Liver (tissue), 9 donors: ENCODE measurements around the gene AMACR. TPM values are rescaled to one million over a fixed set of nuclear protein-coding genes. Genes with fewer than 3 reads are reported as not detected.
"Not testable (repeated sequence)": the region's sequence is repeated elsewhere in the genome, so short reads cannot be mapped to it uniquely, and the experiment has no call there.

Experiments
- DNase-seq: peaks from one replicate; pipeline ENCODE4 v3.0.0-alpha.2; 2017; ENCODE audit warnings: low spot score
- H3K27ac ChIP-seq, 2 donors: one replicate each; pipeline ENCODE4 v1.7.0; 2013; ENCODE audit warnings: inconsistent platforms in 2 of 2, low read length in 2 of 2, control low read depth in 1 of 2, low read depth in 1 of 2, mild to moderate bottlenecking in 1 of 2
- H3K27me3 ChIP-seq, 4 donors: one replicate each; pipeline versions ENCODE4 v1.6.1 to v1.7.0; 2013; ENCODE audit warnings: low read length in 3 of 4, inconsistent platforms in 1 of 4, mild to moderate bottlenecking in 1 of 4, moderate library complexity in 1 of 4; ENCODE audit not compliant: control insufficient read depth in 4 of 4, insufficient read depth in 4 of 4
- H3K36me3 ChIP-seq, 4 donors: one replicate each; pipeline versions ENCODE4 v1.6.1 to v1.7.0; 2013; ENCODE audit warnings: low read length in 3 of 4, mild to moderate bottlenecking in 3 of 4, low read depth in 1 of 4, moderate library complexity in 1 of 4; ENCODE audit not compliant: control insufficient read depth in 4 of 4, insufficient read depth in 3 of 4
- H3K4me1 ChIP-seq, 4 donors: one replicate each; pipeline versions ENCODE4 v1.6.1 to v1.7.0; 2013; ENCODE audit warnings: low read length in 3 of 4, mild to moderate bottlenecking in 3 of 4, moderate library complexity in 1 of 4; ENCODE audit not compliant: control insufficient read depth in 4 of 4, insufficient read depth in 4 of 4
- H3K4me3 ChIP-seq, 3 donors: one replicate each; pipeline versions ENCODE4 v1.6.1 to v1.7.0; 2013; ENCODE audit warnings: low read length in 3 of 3, control low read depth in 1 of 3, low read depth in 1 of 3, mild to moderate bottlenecking in 1 of 3
- H3K9ac ChIP-seq, 2 donors: one replicate each; pipeline ENCODE4 v1.7.0; 2013; ENCODE audit warnings: low read length in 2 of 2, mild to moderate bottlenecking in 2 of 2, moderate library complexity in 2 of 2, control low read depth in 1 of 2, low read depth in 1 of 2
- H3K9me3 ChIP-seq, 4 donors: one replicate each; pipeline versions ENCODE4 v1.6.1 to v1.7.0; 2013; ENCODE audit warnings: low read length in 3 of 4; ENCODE audit not compliant: control insufficient read depth in 4 of 4
- EGR1 ChIP-seq, 2 donors: IDR thresholded peaks; 2 replicates each; pipeline ENCODE4 v1.6.1; 2016 to 2018; ENCODE audit warnings: antibody characterized with exemption in 2 of 2, low read depth in 2 of 2
- FOXA1 ChIP-seq: IDR thresholded peaks from 2 replicates; pipeline ENCODE4 v1.6.1; 2016; ENCODE audit warnings: antibody characterized with exemption
- GABPA ChIP-seq, 2 donors: IDR thresholded peaks in 1 of 2; conservative IDR thresholded peaks in 1 of 2; 2 replicates each; pipeline ENCODE4 v1.6.1; 2016; ENCODE audit warnings: antibody characterized with exemption in 2 of 2, mild to moderate bottlenecking in 1 of 2, moderate library complexity in 1 of 2
- HNF4G ChIP-seq: IDR thresholded peaks from 2 replicates; pipeline ENCODE4 v1.6.1; 2016; ENCODE audit warnings: antibody characterized with exemption
- JUND ChIP-seq, 2 donors: IDR thresholded peaks; 2 replicates each; pipeline ENCODE4 v1.6.1; 2016; ENCODE audit warnings: antibody characterized with exemption in 2 of 2
- NR2F2 ChIP-seq: IDR thresholded peaks from 2 replicates; pipeline ENCODE4 v1.6.1; 2016; ENCODE audit warnings: antibody characterized with exemption
- RAD21 ChIP-seq, 2 donors: IDR thresholded peaks; 2 replicates each; pipeline ENCODE4 v1.6.1; 2016; ENCODE audit warnings: antibody characterized with exemption in 2 of 2, mild to moderate bottlenecking in 2 of 2
- RXRA ChIP-seq, 2 donors: IDR thresholded peaks; 2 replicates each; pipeline ENCODE4 v1.6.1; 2017 to 2018; ENCODE audit warnings: antibody characterized with exemption in 2 of 2, mild to moderate bottlenecking in 1 of 2
- SP1 ChIP-seq: IDR thresholded peaks from 2 replicates; pipeline ENCODE4 v1.6.1; 2018; ENCODE audit warnings: antibody characterized with exemption, mild to moderate bottlenecking
- TAF1 ChIP-seq: conservative IDR thresholded peaks from 2 replicates; pipeline ENCODE4 v1.6.1; 2016; ENCODE audit warnings: antibody characterized with exemption, mild to moderate bottlenecking
- YY1 ChIP-seq: IDR thresholded peaks from 2 replicates; pipeline ENCODE4 v1.6.1; 2016; ENCODE audit warnings: antibody characterized with exemption, mild to moderate bottlenecking
- WGBS: extraction: QIAGEN DNeasy Blood & Tissue Kit; methylation state at CpG from one replicate; pipeline ENCODE4 v1.1.7; 2013; 5-methylcytosine and 5-hydroxymethylcytosine counted together
- polyA plus RNA-seq, 2 donors: library from polyadenylated mRNA; stranded (reverse) in 1 of 2; unstranded in 1 of 2; fragments of 200-250 nt in 1 of 2; fragments of >200 nt in 1 of 2; fragmentation: Nextera tagmentation in 1 of 2; extraction: Ambion mirVana in 1 of 2; gene quantifications; one replicate each; pipeline versions ENCODE4 v1.2.1 to v1.2.3, GENCODE V29; 2013 to 2015
- total RNA-seq, 2 donors: library from RNA; depleted of rRNA; stranded (reverse); fragments of >200 nt; gene quantifications; one replicate each; pipeline ENCODE4 v1.2.3, GENCODE V29; 2014
- TF ChIP-seq, protein P1 (sequence below): IDR thresholded peaks from 2 replicates; pipeline ENCODE4 v1.6.1; 2016; ENCODE audit warnings: antibody characterized with exemption
- TF ChIP-seq, protein P2 (sequence below): IDR thresholded peaks from 2 replicates; pipeline ENCODE4 v1.6.1; 2016; ENCODE audit warnings: antibody characterized with exemption, mild to moderate bottlenecking
- TF ChIP-seq, protein P3 (sequence below): IDR thresholded peaks from 2 replicates; pipeline ENCODE4 v1.6.1; 2016; ENCODE audit warnings: antibody characterized with exemption
- donor health status: healthy.
- donor health status: healthy.
- donor health status: healthy.
- donor health status: healthy.
- donor health status: healthy.

Gene AMACR
- total and polyA plus RNA-seq, 4 donors = 15.6 to 48.5 (median 31.7) TPM

DNA sequence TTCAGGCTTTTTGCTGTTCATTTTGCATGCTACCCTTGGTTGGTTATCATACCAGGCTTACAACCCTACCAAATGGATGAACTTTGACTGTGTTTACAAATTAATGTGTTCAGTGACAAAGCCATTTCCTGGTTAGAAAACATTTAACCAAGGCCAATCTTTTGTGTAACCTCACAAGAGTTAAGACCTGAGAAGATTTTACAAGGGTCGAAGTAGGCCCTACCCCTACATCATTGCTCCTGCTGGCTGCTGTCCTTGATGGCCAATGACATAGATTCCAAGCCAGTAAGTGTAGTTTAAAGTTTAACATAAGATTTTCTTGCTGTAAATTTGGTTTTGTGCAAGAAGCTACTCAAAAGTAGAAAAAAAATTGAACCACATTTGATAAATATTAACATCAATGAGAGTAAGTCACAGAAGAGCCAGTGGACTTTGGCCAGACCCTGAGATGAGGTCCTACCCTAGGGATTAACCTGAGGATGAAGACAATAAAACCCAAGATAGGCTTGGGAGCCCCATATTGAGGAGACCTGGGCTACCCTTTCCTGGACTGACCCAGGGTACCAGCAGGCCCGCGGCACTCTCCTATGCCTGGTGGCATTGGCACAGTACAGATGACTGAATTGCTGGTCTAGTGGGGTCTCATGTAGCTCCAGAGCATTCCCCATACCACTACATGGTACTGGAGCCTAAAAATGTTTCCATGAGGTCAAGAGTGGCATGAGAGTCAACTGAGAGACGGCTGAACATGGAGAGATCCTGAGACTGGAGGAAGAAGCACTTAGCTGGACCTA is 26.9 kb upstream of the AMACR start (continued):
- TF ChIP-seq GABPA (IDR thresholded peaks at IDR 0.05 in 1 of 2, conservative IDR thresholded peaks at IDR 0.05 in 1 of 2) (peak in 1 of 2 donors; percentile 50), SP1 (peak; percentile 71)
- TF ChIP-seq, protein P1, sequence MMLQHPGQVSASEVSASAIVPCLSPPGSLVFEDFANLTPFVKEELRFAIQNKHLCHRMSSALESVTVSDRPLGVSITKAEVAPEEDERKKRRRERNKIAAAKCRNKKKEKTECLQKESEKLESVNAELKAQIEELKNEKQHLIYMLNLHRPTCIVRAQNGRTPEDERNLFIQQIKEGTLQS = no peak

DNA sequence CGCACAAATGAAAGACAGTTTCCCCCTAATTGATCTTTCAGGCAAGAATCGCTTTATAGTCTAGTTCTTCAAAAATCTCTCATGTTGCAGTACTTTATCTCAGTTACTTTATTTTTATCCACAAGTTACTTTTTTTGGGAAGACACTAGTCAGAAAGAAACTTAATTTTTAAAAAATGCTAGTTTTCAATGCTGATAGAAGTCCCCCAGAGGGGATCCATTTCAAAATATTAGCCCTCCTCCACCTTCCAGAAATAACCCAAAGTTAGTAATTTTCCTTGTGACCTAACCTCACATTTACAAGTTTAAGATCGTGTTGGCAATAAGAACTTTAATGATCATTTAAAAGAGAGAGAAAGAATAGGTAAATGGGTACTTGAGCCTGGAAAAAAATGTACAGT is 24.1 kb upstream of the AMACR start:
- Histone ChIP-seq H3K4me1 (peaks cover 15 to 32% (median 22%) of the 10 kb centered on the region in 4 donors), H3K9me3 (no peaks in the 10 kb centered on the region), H3K9ac (no peak overlapping the region), H3K36me3 (no peaks in the 10 kb centered on the region), H3K27ac (no peak overlapping the region), H3K4me3 (no peak overlapping the region), H3K27me3 (no peaks in the 10 kb centered on the region)
- no peak for DNase-seq
- WGBS = 91% methylated on average over 3 of the region's 3 CpGs
- TF ChIP-seq, protein P1 = no peak
- TF ChIP-seq HNF4G (no peak), JUND (IDR thresholded peaks at IDR 0.05) (no peak)

DNA sequence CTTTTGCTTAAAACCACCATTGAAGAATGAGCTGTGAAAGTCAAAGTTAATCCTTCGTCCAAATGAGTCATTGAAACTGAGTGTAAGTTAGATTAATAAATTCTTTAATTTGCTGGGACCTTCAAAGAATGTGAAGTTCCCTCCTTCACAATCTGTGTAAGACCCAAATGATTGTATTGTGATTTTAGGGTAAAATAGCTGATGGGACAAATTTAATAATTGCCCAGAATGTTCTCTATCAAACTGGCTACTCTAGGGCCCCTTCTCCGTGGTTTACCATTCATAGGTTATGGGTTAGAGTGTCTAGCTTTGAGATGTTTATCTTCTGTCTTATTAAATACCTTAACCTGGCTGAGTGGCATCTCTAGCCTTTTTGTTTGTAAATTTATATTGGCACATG is 23.3 kb upstream of the AMACR start:
- Histone ChIP-seq H3K9ac (no peak overlapping the region), H3K27me3 (no peaks in the 10 kb centered on the region), H3K9me3 (no peaks in the 10 kb centered on the region), H3K36me3 (no peaks in the 10 kb centered on the region), H3K4me3 (no peak overlapping the region), H3K27ac (no peak overlapping the region), H3K4me1 (peaks cover 20 to 36% (median 26%) of the 10 kb centered on the region in 4 donors)
- DNase-seq = no peak
- no peak for TF ChIP-seq TAF1
- no peak for TF ChIP-seq RXRA (IDR thresholded peaks at IDR 0.05)
- TF ChIP-seq, protein P2, sequence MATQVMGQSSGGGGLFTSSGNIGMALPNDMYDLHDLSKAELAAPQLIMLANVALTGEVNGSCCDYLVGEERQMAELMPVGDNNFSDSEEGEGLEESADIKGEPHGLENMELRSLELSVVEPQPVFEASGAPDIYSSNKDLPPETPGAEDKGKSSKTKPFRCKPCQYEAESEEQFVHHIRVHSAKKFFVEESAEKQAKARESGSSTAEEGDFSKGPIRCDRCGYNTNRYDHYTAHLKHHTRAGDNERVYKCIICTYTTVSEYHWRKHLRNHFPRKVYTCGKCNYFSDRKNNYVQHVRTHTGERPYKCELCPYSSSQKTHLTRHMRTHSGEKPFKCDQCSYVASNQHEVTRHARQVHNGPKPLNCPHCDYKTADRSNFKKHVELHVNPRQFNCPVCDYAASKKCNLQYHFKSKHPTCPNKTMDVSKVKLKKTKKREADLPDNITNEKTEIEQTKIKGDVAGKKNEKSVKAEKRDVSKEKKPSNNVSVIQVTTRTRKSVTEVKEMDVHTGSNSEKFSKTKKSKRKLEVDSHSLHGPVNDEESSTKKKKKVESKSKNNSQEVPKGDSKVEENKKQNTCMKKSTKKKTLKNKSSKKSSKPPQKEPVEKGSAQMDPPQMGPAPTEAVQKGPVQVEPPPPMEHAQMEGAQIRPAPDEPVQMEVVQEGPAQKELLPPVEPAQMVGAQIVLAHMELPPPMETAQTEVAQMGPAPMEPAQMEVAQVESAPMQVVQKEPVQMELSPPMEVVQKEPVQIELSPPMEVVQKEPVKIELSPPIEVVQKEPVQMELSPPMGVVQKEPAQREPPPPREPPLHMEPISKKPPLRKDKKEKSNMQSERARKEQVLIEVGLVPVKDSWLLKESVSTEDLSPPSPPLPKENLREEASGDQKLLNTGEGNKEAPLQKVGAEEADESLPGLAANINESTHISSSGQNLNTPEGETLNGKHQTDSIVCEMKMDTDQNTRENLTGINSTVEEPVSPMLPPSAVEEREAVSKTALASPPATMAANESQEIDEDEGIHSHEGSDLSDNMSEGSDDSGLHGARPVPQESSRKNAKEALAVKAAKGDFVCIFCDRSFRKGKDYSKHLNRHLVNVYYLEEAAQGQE = no peak
- no peak for TF ChIP-seq FOXA1
- no peak for TF ChIP-seq EGR1 (IDR thresholded peaks at IDR 0.05; ENCODE audit: low read depth in 2 of 2)
- TF ChIP-seq YY1 = no peak
- TF ChIP-seq, protein P3, sequence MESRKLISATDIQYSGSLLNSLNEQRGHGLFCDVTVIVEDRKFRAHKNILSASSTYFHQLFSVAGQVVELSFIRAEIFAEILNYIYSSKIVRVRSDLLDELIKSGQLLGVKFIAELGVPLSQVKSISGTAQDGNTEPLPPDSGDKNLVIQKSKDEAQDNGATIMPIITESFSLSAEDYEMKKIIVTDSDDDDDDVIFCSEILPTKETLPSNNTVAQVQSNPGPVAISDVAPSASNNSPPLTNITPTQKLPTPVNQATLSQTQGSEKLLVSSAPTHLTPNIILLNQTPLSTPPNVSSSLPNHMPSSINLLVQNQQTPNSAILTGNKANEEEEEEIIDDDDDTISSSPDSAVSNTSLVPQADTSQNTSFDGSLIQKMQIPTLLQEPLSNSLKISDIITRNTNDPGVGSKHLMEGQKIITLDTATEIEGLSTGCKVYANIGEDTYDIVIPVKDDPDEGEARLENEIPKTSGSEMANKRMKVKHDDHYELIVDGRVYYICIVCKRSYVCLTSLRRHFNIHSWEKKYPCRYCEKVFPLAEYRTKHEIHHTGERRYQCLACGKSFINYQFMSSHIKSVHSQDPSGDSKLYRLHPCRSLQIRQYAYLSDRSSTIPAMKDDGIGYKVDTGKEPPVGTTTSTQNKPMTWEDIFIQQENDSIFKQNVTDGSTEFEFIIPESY = no peak
- no peak for TF ChIP-seq NR2F2
- TF ChIP-seq GABPA (IDR thresholded peaks at IDR 0.05 in 1 of 2, conservative IDR thresholded peaks at IDR 0.05 in 1 of 2) = no peak
- no peak for TF ChIP-seq JUND (IDR thresholded peaks at IDR 0.05)
- TF ChIP-seq RAD21 (IDR thresholded peaks at IDR 0.05) = no peak
- WGBS = 73% methylated on average over 2 of the region's 2 CpGs

DNA sequence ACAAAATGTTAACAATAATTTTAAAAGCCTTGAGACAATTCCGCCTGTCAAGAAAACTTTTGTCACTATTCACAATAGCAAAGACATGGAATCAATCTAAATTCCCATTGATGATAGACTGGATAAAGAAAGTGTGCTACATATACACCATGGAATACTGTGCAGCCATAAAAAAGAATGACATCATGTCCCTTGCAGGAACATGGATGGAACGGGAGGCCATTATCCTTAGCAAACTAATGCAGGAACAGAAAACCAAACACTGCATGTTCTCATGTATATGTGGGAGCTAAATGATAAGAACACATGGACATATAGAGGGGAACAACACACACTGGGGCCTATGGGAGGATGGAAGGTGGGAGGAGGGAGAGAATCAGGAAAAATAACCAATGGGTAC is 22.7 kb upstream of the AMACR start:
- not testable (repeated sequence) for H3K9ac ChIP-seq, H3K36me3 ChIP-seq
- 97% methylated on average over 2 of the region's 2 CpGs for WGBS

More for the DNA sequence above, 22.7 kb upstream of the AMACR start:
- H3K4me3 ChIP-seq, H3K27me3 ChIP-seq, DNase-seq, H3K9me3 ChIP-seq: not testable (repeated sequence)
- Histone ChIP-seq H3K4me1 (peaks cover 19 to 41% (median 27%) of the 10 kb centered on the region in 4 donors), H3K27ac (peak overlapping the region in 1 of 2 donors; percentile 19)
